Kidney (tissue), 14 donors: ENCODE results near the gene TMEM178B. TPM values are rescaled to one million over a fixed set of nuclear protein-coding genes. Genes with fewer than 3 reads are reported as not detected.

ENCODE experiments used
- DNase-seq, 5 donors: peaks; one replicate each; pipeline ENCODE4 v3.0.0-alpha.2; 2013 to 2020
- FAIRE-seq: peaks from 2 replicates; lab custom pipeline; 2012; peaks lifted over from hg19 to GRCh38; lab: Jason Lieb, UNC
- H3K27ac ChIP-seq, 2 donors: one replicate each; pipeline ENCODE4 v1.7.0; 2013; ENCODE audit warnings: low read depth in 2 of 2, low read length in 2 of 2, inconsistent platforms in 1 of 2
- H3K27me3 ChIP-seq: one replicate; pipeline ENCODE4 v1.7.1; 2013; ENCODE audit warnings: low read length, inconsistent platforms; ENCODE audit not compliant: control insufficient read depth, insufficient read depth
- H3K36me3 ChIP-seq, 3 donors: one replicate each; pipeline versions ENCODE4 v1.7.0 to v1.7.1; 2013; ENCODE audit warnings: low read length in 3 of 3, control low read depth in 1 of 3, inconsistent platforms in 1 of 3; ENCODE audit not compliant: insufficient read depth in 3 of 3, control insufficient read depth in 2 of 3
- H3K4me1 ChIP-seq, 3 donors: one replicate each; pipeline versions ENCODE4 v1.7.0 to v1.7.1; 2013; ENCODE audit warnings: low read length in 3 of 3, inconsistent platforms in 1 of 3, low read depth in 1 of 3; ENCODE audit not compliant: control insufficient read depth in 2 of 3, insufficient read depth in 2 of 3
- H3K4me3 ChIP-seq, 3 donors: one replicate each; pipeline versions ENCODE4 v1.7.0 to v1.8.1; 2013; ENCODE audit warnings: low read length in 3 of 3, control low read depth in 1 of 3, inconsistent platforms in 1 of 3
- H3K9ac ChIP-seq, 3 donors: one replicate each; pipeline versions ENCODE4 v1.7.0 to v1.7.1; 2013; ENCODE audit warnings: low read length in 3 of 3, control low read depth in 1 of 3, inconsistent platforms in 1 of 3
- H3K9me3 ChIP-seq, 3 donors: one replicate each; pipeline versions ENCODE4 v1.7.0 to v1.7.1; 2013; ENCODE audit warnings: low read length in 3 of 3, control low read depth in 1 of 3, inconsistent platforms in 1 of 3; ENCODE audit not compliant: control insufficient read depth in 2 of 3, insufficient read depth in 1 of 3
- CTCF ChIP-seq: IDR thresholded peaks from 3 replicates; pipeline ENCODE4 v1.5.1; 2012; ENCODE audit warnings: mild to moderate bottlenecking, moderate library complexity, borderline replicate concordance; ENCODE audit not compliant: insufficient read depth; ENCODE audit errors: extremely low read depth
- intact Hi-C: fragments of 100-400 bp; cut with DNase I; formaldehyde crosslinking; loops from one replicate; pipeline ENCODE4 v1.11.1; 2022
- polyA plus RNA-seq: library from polyadenylated mRNA; stranded (reverse); fragments of 350-450 nt; fragmentation: Illumina TruSeq; extraction: RNeasy Lipid Tissue Mini Kit (QIAGEN cat#74804); gene quantifications from one replicate; pipeline ENCODE4 v1.2.3, GENCODE V29; 2014; ENCODE audit warnings: low read depth, low replicate concordance; ENCODE audit not compliant: insufficient read depth
- total RNA-seq: library from RNA; stranded (reverse); fragmentation: NEBNext Ultra II Directional; extraction: Animal tissue kit (Norgen Biotek cat#: 25700); gene quantifications from one replicate; pipeline ENCODE4 v1.2.1, GENCODE V29; 2021
- donor health status: control.
- donor health status: control.
- donor health status: control.
- donor health status: control.
- donor health status: control.
- donor health status: DM: yes; HTN: yes; CAD: no.
- donor health status: Normal renal cell carcinoma (clear cell type).

Gene TMEM178B
- total and polyA plus RNA-seq, 2 donors from 2014 or later: 0.58 to 20.0 TPM

DNA sequence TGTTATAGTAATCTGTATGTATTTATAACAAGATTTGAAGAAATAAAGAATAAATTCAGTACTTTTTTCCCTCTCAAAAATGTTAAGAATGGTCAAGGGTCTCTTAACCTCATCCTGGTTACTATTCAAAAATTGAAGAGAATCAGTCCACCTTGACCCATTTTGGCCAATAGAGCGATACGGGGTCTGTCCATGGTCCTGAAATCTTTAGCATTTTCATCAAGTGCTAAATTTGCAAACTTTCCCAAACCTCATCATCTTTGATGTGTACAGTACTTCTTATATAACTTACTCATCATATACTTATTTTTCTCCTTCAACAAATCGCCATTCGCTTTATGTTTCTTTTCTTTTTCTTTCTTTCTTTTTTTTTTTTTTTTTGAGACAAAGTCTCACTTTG is 23.6 kb downstream of the TMEM178B start:
- H3K27me3 ChIP-seq: no peaks in the 10 kb centered on the region
- no peak overlapping the region for H3K4me3 ChIP-seq
- FAIRE-seq (no peak), DNase-seq (peak in 3 of 5 donors; percentile 17 to 64 (median 64))
- H3K27ac ChIP-seq: no peak overlapping the region
- intact Hi-C loops: no loop called here
- no peaks in the 10 kb centered on the region for H3K36me3 ChIP-seq
- H3K9me3 ChIP-seq: no peaks in the 10 kb centered on the region
- H3K9ac ChIP-seq: no peak overlapping the region
- no peaks in the 10 kb centered on the region for H3K4me1 ChIP-seq
- TF ChIP-seq CTCF: no peak

DNA sequence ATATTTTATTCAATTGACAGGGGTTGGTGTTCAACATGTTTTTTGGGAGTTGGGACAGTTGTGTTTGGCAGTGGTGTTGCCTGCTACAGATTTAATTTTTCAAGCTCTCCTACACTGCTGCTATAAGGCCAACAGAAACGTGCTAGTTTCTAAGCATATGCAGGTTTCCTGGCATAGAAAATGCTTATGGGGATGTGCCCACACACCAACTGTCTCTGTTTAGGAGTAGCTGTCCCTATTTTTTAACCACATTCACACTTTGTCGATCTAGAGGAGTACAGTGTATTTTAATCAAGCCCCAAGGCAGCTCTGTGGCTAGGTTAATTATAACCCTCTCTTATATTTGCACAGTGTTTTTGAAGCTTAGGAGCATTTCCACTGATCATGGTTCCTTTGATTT is 28.6 kb downstream of the TMEM178B start:
- no peaks in the 10 kb centered on the region for H3K4me1 ChIP-seq
- DNase-seq: no peak
- no peaks in the 10 kb centered on the region for H3K27me3 ChIP-seq
- no peak overlapping the region for H3K4me3 ChIP-seq
- no peak for TF ChIP-seq CTCF
- intact Hi-C loops: no loop called here
- no peak for FAIRE-seq
- H3K9ac ChIP-seq: no peak overlapping the region
- no peak overlapping the region for H3K27ac ChIP-seq
- no peaks in the 10 kb centered on the region for H3K9me3 ChIP-seq
- no peaks in the 10 kb centered on the region for H3K36me3 ChIP-seq

GRCh38 chr7:141103847-141104429 is 30.1 kb downstream of the TMEM178B start:
- FAIRE-seq (no peak), DNase-seq (no peak)
- H3K36me3 ChIP-seq: no peaks in the 10 kb centered on the region
- no peak overlapping the region for H3K4me3 ChIP-seq
- H3K4me1 ChIP-seq: no peaks in the 10 kb centered on the region
- intact Hi-C loops: no loop called here
- H3K27me3 ChIP-seq: no peaks in the 10 kb centered on the region
- H3K9ac ChIP-seq: no peak overlapping the region
- no peak for TF ChIP-seq CTCF
- H3K9me3 ChIP-seq: no peaks in the 10 kb centered on the region
- H3K27ac ChIP-seq: no peak overlapping the region

- no peak overlapping the region for H3K9ac ChIP-seq
- no peaks in the 10 kb centered on the region for H3K27me3 ChIP-seq
- FAIRE-seq (no peak), DNase-seq (no peak)
- H3K27ac ChIP-seq: no peak overlapping the region
- no peaks in the 10 kb centered on the region for H3K9me3 ChIP-seq
- H3K4me1 ChIP-seq: no peaks in the 10 kb centered on the region
- H3K36me3 ChIP-seq: no peaks in the 10 kb centered on the region
- intact Hi-C loops: no loop called here
- no peak for TF ChIP-seq CTCF
- H3K4me3 ChIP-seq: no peak overlapping the region
Observed at GRCh38 chr7:141113131-141113530, 39.3 kb downstream of the TMEM178B start.
